GM21576 (cell line): ENCODE measurements around the gene LEMD2.

Experiments
- ATAC-seq: cut with Tn5 transposase; IDR thresholded peaks from one replicate; pipeline ENCODE4 v1.9.1; 2021; ENCODE audit warnings: mild to moderate bottlenecking, moderate library complexity; ENCODE audit not compliant: unreplicated experiment

LEMD2 gene

GRCh38 chr6:33742837-33743236, 46.1 kb downstream of the LEMD2 start:
- ATAC-seq = no peak

- ATAC-seq = no peak
Measured at GRCh38 chr6:33742092-33742491, 46.8 kb downstream of the LEMD2 start.

DNA sequence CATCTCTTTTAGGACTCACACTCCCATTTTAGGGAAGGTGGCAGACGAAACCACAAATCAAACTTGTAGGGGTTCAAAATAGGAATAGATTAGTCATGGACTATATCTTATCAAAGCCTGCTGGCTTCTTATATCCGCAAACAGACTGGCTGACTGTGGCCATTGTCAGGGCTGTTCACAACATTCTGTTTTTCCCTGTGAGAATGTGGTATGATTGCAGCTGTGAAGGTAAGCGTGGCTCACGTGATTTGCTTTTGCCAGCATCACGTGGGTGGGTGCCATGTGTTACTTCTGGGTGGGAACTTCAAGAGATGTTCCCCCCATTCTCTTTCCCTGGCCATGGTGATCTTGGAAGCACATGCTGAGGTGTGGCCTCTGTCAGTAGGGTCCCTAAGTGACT, 48.1 kb downstream of the LEMD2 start:
- no peak for ATAC-seq

DNA sequence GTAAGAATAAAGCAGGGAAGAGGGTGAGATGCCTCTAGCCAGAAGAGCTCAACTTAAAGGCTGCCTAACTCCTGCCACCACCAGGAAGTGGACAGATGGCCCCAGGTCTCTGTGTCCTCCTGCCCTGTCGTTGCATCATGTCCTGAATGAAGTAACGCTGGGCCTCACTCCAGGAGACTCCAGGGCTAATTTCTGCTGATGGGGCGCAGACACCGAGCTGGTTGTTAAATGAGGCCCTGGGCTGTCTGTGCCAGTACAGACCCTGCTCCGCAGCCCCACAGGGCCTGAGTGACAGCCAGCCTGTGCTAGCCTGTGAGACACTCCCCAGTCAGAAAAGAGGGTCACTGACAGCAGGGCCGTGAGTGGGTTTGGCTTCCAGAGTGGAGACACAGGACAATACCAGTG, 48.7 kb downstream of the LEMD2 start:
- no peak for ATAC-seq

DNA sequence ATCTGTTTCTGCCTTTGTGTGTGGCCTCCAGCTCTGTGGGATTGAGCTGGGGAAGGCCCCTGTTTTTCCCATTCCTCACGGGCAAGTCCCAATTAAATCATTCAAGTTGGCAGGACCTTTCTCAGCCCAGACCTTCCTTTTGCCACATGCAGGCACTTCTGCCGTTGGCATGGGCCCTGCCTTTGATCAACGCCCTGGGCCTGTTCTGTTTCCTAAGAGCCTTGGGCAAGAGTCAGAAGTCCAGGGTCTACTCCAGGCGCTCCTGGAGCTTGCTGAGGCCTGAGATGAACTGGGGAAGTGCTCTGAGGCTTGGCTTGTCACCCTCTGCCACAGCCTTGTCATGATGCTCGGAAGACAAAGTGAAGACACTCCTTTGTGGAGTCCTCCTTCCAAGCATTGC, 49.4 kb downstream of the LEMD2 start:
- no peak for ATAC-seq

GRCh38 chr6:33738879-33739278, 50.1 kb downstream of the LEMD2 start:
- ATAC-seq = no peak

- ATAC-seq = no peak
Measured at GRCh38 chr6:33738153-33738552, 50.8 kb downstream of the LEMD2 start.

GRCh38 chr6:33737267-33738026, 51.5 kb downstream of the LEMD2 start:
- no peak for ATAC-seq

DNA sequence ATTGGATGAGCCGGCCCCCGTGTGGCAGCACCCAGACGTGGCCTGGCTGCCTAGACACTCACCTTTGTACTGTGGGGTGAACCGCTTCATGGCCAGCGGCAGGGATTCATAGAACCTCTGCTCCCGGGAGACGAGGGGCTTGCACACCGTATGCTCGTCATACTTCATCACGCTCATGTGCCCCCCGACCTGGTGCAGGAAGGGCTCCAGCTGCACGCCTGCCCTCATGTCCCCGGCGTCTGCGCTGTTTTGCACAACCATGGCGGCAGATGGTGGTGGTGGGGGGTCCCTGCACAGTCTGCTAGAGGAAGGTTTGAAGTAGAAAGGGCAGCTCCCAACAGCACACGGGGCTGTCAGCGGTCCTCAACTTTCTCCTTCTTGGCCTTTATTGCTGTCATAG, 53.7 kb downstream of the LEMD2 start:
- no peak for ATAC-seq

GRCh38 chr6:33733709-33734007, 55.3 kb downstream of the LEMD2 start:
- ATAC-seq = no peak

- no peak for ATAC-seq
Measured at GRCh38 chr6:33732817-33733708, 55.9 kb downstream of the LEMD2 start.

GRCh38 chr6:33732385-33732784, 56.5 kb downstream of the LEMD2 start:
- no peak for ATAC-seq

DNA sequence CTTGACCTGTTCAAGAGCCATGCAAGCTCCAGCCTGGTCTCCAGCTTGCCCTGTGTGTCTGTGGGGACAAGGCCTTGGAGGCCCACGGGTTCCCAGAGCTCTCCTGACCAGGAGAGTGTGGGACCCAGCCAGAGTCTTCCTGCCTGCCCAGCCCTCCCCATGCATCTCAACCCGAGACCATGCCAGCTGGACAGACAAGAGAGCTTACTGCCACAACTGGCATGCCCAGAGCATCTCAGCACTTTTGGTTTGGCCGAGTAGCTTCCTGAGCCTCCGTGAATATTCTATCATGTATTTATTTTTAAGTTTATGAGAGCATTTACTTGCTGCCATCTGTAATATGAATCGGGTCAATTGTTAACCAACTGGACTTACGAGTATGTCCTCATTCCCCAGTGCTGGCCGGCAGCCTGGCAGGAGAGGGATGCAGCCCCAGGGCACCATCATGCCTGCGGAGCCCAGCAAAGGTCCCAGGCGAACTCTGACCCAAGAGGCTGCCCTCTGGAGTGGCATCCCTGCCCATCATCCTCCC, 57.1 kb downstream of the LEMD2 start:
- ATAC-seq = no peak

- ATAC-seq = no peak
Measured at GRCh38 chr6:33731035-33731434, 57.9 kb downstream of the LEMD2 start.

DNA sequence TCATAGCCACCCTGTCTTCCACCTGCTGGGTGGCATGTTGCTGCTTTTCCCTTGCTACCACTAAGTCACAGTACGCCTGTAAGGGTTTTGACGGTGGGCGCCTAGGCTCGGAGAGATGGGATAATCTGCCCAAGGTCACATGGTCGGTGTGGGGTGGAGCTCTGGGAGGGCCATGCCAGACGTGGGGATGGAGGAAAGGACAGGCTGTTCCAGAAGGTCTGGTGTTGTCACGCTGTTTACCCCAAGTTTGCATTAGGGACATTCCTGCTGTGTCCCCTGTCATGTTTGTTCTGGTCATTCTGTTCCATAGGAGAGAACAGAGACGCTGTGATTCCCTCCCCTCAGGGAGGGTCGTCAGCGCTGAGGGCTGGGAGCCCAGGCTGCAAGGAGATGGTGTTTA, 58.3 kb downstream of the LEMD2 start:
- no peak for ATAC-seq

DNA sequence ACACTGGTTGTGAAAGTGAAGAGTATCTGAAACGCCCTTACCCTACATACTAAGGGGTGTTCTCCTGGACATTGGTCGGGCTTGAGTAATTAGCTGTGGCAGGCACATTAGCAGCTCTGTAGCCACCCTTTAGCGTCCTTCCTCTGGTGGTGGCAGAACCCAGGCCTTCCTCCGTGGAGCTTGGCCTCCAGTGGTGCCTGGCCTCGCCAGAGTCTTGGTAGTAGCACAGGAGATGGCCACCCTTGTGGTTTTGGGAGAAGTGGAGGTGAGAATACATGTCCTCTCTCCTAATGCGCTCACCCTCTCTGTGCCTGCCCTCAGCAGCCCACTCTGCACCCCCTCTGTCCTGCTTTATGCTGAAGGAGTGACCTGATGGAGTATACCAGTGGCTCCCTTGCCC, 59.9 kb downstream of the LEMD2 start:
- no peak for ATAC-seq

DNA sequence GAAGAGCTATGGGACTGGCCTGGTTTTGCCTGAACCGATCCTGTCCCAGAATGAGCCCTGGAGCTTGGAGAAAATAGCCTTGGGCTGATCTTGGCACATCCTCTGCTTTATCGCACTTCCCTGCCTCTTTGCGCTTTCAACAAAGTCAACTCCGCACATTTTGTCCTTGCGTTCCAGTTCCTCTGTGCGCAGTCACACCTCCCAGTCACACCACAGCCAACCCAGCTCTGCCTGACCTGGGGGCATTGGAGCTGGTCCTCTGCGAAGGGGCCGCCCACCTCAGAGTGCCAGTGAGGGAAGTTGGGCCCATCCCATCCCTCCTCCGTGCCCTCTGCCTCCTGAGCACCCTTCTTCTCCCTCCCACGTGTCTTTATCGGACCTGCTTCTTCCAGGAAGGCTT, 60.5 kb downstream of the LEMD2 start:
- ATAC-seq = no peak

DNA sequence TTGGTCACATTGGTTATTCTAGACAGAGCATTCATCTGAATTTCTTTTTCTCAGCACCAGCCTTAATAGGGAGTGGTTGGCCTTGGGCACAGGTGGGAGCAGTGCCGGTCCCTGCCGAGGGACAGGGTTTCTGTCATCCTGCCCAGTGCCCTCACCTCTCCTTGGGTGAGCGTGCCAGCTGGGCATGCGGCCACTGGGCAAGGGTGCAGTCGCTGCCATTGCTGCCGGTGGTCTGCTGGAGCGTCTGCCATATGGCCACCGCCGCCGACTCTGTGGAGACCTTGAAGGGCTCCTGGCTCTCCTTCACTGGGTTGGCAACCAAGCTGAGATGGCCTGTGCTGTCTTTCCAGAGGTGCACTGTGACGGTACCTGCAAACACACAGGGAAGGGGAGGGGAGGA, 61.0 kb downstream of the LEMD2 start:
- no peak for ATAC-seq

DNA sequence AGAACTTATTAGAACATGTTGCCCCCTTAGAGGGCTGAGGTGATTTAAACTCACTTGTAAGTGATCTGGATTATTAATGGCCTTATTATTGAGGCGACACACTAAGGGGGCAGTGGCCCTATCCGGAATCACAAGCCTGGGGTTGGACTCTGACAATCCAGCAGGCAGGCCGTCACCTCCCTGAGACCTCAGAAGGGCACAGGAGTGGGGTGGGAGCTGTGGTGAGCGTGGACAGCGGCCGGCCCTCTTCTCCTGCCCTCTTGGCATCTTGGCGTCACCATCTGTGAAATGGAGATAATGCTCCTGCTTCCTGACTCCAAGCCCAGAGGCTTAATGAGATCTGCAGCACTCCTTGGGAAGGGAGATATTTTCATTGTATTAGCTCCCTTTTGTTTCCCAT, 61.8 kb downstream of the LEMD2 start:
- ATAC-seq = no peak

GRCh38 chr6:33726696-33727095, 62.2 kb downstream of the LEMD2 start:
- no peak for ATAC-seq

DNA sequence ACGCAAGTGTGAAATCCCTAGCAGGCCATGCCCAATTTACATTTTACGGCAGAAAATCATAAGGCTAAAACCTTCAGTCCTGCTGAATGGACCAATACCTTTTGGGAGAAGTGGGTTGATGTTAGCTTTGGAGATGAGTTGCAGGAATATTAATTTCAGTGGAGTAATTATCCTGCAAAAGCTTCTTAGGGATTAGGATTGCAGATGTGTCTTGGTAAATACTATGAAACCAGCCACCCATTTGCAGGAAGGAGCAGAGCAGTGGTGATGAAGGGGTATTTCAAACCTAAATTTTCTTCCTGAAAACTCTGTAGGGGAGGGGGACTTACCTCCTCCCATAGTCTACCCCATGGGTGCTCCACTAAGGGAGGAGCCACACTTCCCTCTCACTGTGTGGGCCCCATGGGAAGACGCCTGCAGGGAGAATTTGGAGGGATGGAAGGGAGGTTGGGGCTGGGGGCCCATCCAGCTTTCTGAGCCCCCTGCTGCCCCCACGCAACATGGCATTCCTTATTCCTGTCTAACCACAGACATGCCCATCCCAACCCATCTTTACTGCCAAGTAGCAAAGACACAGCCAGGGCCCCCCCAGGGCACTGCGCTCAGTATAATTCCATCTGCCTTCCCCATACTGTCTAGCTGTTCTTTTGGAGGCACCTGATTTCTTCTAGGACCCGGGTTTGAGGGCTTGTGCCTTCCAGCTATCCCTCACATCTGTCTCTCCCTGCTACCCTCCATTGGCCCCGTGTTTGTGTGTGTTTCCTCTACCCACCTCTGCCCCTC, 62.8 kb downstream of the LEMD2 start:
- no peak for ATAC-seq
